GM23338 (cell line): ENCODE measurements around the gene GPR156.

Experiments
- CTCF ChIP-seq, 2 experiments: fragments of 200-600 bp in 1 of 2; sonication (generic) in 1 of 2; conservative IDR thresholded peaks; 2 replicates each; pipeline versions ENCODE4 v1.5.1 to v1.6.1; 2016 to 2017; ENCODE audit warnings: antibody characterized with exemption in 2 of 2, low read depth in 2 of 2, mild to moderate bottlenecking in 2 of 2, moderate library complexity in 1 of 2
- EZH2 ChIP-seq: fragments of 200-600 bp; sonication (generic); IDR thresholded peaks from one replicate; pipeline ENCODE4 v1.8.0; 2017; ENCODE audit warnings: antibody characterized with exemption, mild to moderate bottlenecking, low read depth; ENCODE audit not compliant: unreplicated experiment
- EZH2phosphoT487 ChIP-seq: fragments of 200-600 bp; sonication (generic); IDR thresholded peaks from one replicate; pipeline ENCODE4 v1.8.1; 2018; ENCODE audit warnings: antibody characterized with exemption; ENCODE audit not compliant: unreplicated experiment
- JUNB ChIP-seq: IDR thresholded peaks from one replicate; pipeline ENCODE4 v1.6.1; 2016; ENCODE audit warnings: antibody characterized with exemption; ENCODE audit not compliant: unreplicated experiment
- POLR2AphosphoS5 ChIP-seq: IDR thresholded peaks from 2 replicates; pipeline ENCODE4 v1.6.1; 2016; ENCODE audit warnings: antibody characterized with exemption, low read depth
- REST ChIP-seq: IDR thresholded peaks from one replicate; pipeline ENCODE4 v1.6.1; 2018; ENCODE audit warnings: antibody characterized with exemption; ENCODE audit not compliant: unreplicated experiment
- ZNF462 ChIP-seq: fragments of 250-450 bp; sonication (Bioruptor Pico); IDR thresholded peaks from 2 replicates; pipeline ENCODE4 v1.5.0; 2020; ENCODE audit warnings: mild to moderate bottlenecking, moderate library complexity

- no peak for TF ChIP-seq EZH2phosphoT487
- TF ChIP-seq CTCF (conservative IDR thresholded peaks at IDR 0.05; ENCODE audit: low read depth in 2 of 2), result no peak
- TF ChIP-seq REST, result no peak
- no peak for TF ChIP-seq POLR2AphosphoS5
- no peak for TF ChIP-seq EZH2
- TF ChIP-seq JUNB, result no peak
- no peak for TF ChIP-seq ZNF462 (CRISPR knock-in tag)
These were observed 70.8 kb downstream of the GPR156 start for GRCh38 chr3:120214176-120214575.
